GM21515 (cell line): ENCODE measurements around the gene NAA80.
"Not testable (repeated sequence)": the region's sequence is repeated elsewhere in the genome, so short reads cannot be mapped to it uniquely, and the experiment has no call there.

Source experiments
- ATAC-seq: cut with Tn5 transposase; IDR thresholded peaks from one replicate; pipeline ENCODE4 v1.9.1; 2021; ENCODE audit not compliant: unreplicated experiment

Gene NAA80

DNA sequence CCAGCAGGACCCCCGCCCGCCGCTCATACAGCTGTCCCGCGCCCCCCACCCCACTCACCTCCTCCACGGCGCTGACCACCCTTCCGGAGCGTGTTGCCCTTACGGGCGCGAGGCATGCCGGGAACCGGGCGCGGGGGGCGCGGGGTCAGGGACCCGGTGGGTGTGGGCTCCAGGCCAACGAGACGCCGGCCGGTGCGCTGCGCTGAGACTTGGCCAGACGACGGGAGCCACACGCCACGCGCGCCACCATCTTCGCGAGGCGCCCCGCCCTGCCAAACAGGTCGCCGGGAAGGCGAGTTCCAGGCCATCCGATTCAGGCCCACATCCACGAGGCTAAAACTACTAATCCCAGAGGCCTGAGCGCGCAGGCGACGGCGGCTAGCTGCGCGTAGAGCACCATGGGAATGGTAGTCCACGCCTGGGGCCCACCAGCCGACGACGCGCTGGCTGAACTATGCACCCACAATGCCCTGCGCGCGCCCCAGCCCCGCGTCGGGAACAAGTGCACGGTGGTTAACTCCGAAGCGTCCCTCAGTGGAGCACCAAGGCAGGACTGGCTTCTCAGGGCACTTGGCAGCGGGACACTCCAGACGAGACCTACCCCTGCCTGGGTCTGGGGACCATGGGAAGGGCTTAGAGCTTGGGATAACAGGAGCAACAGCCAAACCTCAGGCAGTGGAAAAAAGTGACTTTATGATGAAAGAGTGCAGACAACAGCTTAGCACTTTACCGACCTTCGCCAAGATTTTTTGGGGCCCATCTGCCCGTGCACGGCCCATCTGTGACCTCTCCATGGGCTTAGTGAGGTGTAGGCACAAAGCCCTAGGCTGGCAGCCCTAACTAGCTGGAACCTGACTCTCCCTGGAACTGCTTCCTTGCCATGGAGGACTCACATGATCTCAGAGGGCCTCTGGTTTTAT lies 6.8 kb downstream of the NAA80 start, which contains the start of gene IFRD2:
Gene IFRD2 (minus strand): TSS at position 271 of the 920 bp plus-strand sequence. CDS start 155 bp downstream, at position 116.
- peak; percentile 90 for ATAC-seq

DNA sequence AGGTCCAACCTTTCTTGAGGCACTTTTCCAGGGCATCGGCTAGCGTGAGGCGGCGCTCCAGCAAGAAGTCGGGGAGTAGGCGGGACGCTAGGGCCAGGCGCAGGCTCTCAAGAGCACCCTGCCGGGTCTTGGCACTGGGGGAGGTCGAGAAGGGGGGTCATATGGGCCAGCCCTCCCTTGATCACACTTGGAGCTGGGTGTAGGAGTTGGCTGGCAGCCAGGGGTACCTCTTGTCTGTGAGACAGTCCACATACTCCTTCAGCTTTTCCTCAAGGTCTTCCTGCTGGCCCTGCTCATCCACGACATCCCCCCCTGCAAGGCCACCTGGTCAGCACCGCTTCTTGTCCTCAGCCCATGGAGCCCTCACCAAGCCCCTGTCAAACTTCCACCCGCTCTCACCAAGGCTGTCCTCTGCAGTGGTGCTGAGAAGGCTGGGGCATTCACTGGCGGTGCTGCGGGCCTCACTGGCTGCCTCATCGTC lies 9.0 kb downstream of the NAA80 start:
- ATAC-seq = no peak

DNA sequence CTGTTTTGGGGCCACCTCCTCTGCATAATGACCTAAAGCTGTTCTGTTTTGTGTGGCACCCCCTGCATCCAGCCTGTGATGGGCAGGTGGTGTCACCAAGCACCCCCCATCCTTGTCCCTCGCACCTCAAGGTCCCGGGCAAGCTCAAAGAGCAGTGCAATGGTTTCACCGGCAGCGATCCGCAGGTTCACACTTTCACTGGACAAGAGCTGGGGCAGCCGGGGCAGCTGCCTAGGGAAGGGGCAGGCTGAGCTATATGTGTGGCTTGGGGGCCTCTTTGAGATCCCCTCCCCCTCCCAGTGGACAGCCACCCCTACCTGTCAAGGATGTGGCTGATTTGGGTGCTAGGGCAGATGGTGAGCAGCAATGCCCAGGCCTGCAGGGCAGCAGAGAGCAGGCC lies 10.1 kb downstream of the NAA80 start:
- no peak for ATAC-seq

DNA sequence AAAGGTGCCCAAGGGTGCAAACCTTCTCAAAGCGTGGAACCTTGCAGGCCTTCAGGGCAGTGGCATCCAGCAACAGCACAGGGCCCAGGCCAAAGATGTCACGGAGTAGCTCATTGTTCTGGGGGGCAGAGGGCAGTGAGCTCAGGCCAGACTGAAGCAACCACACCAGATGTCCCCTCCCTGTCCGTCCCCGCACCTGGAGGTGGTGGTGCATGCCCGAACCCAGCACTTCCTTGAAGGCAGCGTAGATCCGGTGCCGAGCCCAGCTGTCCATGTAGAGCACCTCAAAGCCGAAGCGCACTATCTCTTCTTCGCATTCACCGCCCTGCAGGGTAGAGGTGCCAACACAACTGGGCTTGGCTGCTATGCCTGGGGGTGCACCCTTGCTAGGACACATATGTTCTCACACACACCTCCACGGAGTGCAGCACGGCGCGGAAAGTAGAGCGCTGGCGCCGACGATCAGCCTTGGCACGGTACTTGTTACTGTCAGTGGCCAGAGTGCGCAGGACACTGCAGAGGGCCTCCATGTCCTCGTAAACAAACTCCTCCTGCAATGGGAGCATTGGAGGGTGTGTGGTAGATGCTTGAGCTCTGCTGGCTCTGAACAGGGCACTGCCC lies 10.7 kb downstream of the NAA80 start:
- ATAC-seq = no peak

DNA sequence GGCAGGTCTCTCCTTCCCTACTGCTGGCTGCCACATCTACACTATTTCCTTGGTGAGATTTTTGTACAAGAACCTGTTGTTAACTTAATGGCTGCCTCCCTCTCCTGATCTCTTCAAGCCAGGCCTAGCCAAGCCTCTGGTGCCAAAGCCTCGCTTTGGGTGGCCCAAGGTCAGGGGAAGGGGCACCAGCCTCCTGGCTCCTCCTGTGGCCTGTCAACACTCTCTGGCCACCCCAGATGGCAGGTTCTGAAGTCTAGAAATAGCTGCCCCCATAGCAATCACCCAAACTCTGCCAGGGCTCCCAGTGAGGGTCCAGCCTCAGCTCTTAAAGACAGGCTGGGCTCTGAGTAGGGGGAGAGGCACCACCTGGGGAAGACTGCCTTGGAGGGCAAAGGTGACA lies 11.9 kb downstream of the NAA80 start:
- ATAC-seq = no peak

DNA sequence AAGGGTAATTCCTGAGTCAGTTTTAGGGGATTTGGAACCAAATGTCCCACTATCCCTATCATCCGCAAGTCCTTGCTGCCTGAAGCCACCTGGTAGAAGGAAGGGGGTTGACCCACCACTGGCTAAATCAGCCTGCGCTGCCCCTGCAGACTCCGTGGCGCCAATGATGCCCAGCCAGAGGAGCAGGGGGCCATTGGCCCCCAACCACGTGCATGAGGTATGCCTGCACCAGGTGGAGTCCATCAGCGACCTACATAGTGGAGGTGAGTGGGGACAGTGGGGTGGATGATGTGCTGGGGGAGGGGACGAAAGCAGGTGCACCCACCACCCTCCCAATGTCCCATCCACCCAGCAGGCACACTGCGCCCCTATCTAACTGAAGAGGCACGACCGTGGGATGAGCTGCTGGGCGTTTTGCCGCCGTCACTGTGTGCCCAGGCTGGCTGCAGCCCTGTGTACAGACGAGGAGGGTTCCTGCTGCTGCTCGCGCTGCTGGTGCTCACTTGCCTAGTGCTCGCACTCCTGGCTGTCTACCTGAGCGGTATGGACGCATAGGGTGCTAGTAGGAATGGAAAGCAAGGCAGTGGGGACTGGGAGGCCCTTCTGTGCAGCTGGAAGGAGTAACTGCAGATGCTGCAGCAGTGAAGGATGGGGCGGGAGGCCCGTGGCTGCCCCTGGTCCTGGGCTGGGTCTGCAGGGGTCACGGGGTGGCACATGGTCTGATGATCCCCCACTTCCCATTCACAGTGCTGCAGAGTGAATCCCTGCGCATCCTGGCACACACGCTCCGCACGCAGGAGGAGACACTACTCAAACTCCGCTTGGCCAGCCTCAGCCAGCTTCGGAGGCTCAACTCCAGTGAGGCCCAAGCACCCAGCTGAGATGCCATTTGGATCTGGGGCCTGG lies 12.6 kb downstream of the NAA80 start:
- no peak for ATAC-seq

DNA sequence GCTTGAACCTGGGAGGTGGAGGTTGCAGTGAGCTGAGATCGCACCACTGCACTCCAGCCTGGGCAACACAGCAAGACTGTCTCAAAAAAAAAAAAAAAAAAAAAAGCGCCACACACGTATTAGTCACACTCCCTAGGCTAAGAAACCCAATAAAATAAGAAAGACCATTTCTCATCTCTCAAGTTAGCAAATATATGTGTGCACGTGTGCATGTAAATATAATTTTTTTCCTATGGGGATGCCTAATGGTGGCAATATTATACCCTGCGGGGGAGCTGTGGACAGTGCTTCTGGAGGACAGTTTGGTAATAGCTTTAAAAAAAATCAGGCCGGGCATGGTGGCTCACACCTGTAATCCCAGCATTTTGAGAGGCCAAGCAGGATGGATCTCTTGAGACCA lies 15.1 kb downstream of the NAA80 start:
- ATAC-seq = not testable (repeated sequence)

DNA sequence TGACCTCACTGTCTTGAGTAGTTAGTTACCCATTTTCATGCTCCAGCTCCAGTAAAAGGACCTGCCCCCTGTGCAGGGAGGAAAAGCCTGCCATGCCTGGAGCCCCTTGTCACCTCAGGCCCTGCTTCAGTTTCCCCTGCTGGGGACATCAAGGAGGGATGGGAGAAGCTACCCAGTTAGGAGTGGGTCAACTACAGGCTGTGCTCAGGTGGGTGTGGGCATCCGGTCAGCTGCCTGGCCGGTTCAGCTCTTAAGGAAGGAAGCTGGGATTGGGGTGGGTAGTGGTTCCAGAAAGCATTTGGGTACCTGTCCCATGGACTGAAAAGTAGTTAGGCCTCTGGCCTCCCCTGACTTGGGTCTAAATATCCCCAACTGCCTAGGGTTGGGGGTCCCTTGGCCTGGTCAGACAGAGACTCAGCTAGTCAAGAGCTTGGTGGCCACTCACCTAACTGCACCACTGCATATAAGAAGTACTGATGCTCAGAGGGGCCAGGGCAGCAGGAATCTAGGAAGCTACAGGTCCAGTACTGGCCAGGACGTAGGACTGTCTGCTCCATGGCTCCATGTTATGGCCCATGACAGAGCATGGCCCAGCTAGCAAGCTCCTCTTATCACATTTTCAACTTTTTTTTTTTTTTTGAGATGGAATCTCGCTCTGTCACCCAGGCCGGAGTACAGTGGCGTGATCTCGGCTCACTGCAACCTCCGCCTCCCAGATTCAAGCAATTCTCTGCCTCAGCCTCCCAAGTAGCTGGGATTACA lies 19.8 kb downstream of the NAA80 start:
- ATAC-seq = no peak

DNA sequence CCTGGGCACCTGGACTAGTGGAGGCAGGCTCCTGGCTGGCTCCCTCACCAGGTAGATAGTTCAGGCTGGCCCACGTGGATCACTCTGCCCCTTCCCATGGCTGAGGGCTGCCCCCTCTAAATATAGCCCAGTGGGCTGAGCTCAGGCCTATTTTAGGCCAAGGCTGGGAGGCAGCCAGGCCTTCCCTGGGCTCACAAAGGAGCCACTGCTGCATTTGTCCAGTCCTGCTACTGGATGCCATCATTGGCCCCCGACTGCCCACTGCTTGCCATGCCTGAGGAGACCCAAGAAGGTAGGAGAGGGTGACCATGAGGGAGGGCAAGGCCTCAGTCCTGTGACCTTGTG lies 20.4 kb downstream of the NAA80 start, which contains the start of gene LSMEM2:
Gene LSMEM2 (plus strand): TSS at position 208 of the 345 bp plus-strand sequence. CDS start 27 bp downstream, at position 235.
- ATAC-seq = no peak

DNA sequence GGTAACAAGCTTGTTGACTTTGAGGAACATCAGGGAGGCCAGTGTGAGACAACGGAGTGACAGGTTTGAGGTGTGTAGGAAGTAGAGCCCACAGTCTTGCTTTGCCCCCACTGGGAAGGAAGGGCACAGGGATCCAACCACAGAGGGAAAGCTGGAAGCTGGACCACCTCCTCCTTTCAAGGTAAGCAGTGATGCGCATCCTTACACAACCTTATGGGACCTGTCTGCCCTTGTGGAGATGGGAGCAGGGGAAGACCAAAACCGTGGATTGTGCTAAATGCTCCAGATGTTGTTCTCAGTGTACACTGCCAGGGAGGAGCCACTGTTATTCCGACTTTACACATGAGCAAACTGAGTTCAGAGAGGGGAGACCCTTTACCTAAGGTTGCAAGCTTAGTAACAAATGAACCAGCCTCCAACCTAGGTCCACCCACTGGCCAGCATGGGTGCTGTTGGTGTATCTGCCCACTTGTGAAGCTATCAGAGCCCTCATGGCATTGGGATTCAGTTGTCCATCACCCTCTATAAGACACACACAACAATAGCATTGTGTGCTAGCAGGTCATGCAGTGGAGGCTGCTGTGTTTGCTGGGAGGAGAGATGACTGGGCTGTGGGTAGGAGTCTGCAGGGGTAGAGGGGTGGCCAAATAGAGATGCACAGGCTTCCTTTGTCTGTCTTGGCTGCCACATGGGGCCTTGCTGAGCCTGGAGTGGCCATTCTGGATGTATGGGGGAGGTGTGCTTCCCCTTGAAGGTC lies 20.9 kb downstream of the NAA80 start:
- no peak for ATAC-seq

DNA sequence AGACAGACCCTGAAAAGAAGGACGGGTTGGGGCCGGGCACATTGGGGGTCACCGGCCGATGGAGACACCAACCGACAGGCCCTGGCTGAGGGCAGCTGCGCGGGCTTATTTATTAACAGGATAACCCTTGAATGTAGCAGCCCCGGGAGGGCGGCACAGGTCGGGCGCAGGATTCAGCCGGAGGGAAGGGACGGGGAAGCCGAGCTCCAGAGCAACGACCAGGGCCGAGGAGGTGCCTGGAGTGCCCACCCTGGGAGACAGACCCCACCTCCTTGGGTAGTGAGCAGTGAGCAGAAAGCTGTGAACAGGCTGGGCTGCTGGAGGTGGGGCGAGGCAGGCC lies 22.5 kb downstream of the NAA80 start:
- no peak for ATAC-seq

DNA sequence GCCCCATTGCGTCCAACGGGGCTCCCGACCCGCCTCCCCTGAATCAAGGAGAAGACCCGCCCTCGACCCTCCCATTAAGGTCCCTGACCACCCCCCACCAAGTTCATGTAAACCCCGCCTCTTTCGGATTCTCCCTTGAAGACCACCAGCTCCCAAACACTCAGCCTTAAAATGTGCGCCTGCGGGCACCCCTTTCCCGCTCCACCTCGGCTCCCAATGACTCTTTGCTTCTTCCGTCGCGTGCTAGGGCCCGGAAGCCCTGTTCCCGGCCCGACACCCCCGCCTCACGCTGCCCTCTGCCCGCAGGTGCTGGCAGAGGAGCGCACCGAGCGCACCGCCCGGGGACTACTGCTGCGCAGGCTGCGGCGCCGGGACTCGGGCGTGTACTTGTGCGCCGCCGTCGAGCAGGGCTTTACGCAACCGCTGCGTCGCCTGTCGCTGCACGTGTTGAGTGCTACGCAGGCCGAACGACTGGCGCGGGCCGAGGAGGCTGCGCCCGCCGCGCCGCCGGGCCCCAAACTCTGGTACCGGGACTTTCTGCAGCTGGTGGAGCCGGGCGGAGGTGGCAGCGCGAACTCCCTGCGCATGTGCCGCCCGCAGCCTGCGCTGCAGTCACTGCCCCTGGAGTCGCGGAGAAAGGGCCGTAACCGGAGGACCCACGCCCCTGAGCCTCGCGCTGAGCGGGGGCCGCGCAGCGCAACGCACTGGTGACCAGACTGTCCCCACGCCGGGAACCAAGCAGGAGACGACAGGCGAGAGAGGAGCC lies 23.0 kb downstream of the NAA80 start:
- no peak for ATAC-seq

DNA sequence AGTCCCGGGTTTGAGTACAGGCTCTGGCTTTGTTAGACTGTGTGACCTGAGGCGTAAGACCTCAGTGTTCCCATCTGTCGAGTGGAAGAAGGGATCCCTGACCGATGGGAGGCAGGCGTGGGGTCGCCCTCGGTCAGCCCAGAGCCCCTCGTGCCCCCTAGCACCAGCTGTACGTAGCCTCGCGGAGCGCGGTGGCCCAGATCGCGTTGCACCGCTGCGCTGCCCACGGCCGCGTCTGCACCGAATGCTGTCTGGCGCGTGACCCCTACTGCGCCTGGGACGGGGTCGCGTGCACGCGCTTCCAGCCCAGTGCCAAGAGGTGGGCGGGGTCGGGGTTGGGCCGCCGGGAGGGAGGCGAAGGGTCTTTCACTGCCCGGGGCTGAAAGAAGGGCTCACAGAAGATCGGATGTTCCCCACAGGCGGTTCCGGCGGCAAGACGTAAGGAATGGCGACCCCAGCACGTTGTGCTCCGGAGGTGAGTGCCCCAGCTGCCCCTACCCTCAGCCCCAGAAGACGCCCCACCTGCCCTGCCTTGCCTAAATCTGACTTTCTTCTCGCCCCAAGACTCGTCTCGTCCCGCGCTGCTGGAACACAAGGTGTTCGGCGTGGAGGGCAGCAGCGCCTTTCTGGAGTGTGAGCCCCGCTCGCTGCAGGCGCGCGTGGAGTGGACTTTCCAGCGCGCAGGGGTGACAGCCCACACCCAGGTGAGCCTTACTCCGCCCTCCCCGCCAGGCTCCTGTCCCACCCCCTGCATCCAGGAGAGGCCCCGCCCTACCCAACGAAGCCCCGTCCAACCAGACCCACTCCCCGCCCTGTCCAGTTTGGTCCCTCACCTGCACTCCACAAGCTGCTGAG lies 23.8 kb downstream of the NAA80 start:
- no peak for ATAC-seq

DNA sequence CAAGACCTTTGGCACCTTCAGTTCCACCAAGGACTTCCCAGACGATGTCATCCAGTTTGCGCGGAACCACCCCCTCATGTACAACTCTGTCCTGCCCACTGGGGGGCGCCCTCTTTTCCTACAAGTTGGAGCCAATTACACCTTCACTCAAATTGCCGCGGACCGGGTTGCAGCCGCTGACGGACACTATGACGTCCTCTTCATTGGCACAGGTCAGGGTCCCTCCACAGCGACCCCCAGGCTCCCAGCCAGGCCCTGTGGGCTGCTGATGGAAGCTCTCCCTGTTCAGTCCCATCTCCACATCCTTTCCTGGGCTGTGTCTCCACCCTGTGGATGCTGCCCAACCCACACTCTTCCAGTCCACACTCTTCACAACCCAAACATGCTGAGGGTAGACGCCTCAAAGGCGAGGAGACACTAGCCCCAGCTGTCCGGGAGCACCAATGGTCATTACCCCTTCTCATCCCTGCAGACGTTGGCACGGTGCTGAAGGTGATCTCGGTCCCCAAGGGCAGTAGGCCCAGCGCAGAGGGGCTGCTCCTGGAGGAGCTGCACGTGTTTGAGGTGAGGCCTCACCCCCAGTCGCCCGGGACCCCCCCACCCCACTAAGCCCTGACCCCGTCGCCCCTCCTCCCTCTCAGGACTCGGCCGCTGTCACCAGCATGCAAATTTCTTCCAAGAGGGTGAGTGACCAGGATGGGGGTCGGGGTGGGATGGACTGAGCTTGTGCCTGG lies 24.7 kb downstream of the NAA80 start:
- no peak for ATAC-seq

DNA sequence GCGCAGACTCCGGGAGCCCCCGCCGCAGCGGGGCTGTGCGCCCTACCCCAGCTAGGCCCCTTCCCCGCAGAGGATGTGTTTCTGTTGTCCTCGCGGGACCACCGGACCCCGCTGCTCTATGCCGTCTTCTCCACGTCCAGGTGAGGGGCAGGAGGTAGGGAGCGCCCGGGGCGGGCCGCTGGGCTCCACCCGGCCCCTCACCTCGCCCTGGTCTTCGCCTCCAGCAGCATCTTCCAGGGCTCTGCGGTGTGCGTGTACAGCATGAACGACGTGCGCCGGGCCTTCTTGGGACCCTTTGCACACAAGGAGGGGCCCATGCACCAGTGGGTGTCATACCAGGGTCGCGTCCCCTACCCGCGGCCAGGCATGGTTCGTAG lies 25.5 kb downstream of the NAA80 start:
- ATAC-seq = no peak

DNA sequence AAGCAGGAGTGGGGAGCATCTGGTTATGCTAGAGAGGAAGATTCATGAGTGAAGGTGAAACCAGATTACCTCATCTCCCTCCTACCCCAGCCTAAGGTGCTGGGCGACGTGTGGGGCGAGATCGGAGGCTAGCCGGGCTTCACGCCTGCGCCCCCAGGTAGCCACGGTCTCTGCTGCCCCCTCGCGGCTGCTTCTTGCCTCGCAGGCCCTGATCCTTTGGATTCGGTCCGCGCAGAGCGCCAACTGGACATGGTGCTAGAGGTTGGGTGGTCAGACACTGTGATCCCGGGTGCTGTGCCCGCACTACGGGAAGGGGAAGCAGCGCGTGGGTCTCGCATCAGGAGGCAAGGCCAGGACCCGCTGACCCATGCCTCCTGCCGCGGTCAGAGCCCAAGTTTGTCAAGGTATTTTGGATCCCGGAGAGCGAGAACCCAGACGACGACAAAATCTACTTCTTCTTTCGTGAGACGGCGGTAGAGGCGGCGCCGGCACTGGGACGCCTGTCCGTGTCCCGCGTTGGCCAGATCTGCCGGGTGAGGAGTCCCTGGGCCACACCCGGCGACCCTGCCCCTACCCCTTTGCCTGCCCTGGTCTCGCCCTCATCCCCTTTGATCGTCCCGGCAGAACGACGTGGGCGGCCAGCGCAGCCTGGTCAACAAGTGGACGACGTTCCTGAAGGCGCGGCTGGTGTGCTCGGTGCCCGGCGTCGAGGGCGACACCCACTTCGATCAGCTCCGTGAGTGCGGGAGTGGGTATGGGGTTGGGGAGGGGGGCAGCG lies 26.1 kb downstream of the NAA80 start:
- ATAC-seq = peak; percentile 74

DNA sequence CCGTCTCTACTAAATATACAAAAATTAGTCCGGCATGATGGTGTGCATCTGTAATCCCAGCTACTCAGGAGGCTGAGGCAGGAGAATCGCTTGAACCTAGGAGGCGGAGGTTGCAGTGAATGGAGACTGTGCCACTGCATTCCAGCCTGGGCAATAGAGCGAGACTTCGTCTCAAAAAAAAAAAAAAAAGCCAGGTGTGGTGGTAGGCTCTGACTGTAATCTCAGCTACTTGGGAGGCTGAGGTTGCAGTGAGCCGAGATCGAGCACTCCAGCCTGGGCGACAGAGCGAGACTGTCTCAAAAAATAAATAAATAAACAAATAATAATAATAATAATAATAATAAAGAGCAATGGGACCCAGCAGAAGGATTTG lies 26.7 kb downstream of the NAA80 start:
- ATAC-seq = not testable (repeated sequence)
